Upper lobe of left lung (tissue), 6 donors: ENCODE results near the gene MYOCD. TPM values are rescaled to one million over a fixed set of nuclear protein-coding genes. Genes with fewer than 3 reads are reported as not detected.

ENCODE experiments used
- ATAC-seq, 2 donors: fragments of 200-7000 bp; cut with Tn5 transposase; one replicate each; pipeline ENCODE4 v1.9.1; 2022; ENCODE audit warnings: mild to moderate bottlenecking in 2 of 2, moderate library complexity in 2 of 2; ENCODE audit not compliant: low FRiP score in 2 of 2
- DNase-seq, 2 donors: peaks; one replicate each; pipeline ENCODE4 v3.0.0-alpha.2; 2019 to 2020
- H3K27ac ChIP-seq, 4 donors: fragments of 200-600 bp; sonication (generic); one replicate each; pipeline ENCODE4 v1.5.1; 2016 to 2019
- H3K27me3 ChIP-seq, 4 donors: fragments of 200-600 bp; sonication (generic); one replicate each; pipeline ENCODE4 v1.5.1; 2017 to 2019
- H3K36me3 ChIP-seq, 4 donors: fragments of 200-600 bp; sonication (generic); one replicate each; pipeline ENCODE4 v1.5.1; 2016 to 2019
- H3K4me1 ChIP-seq, 4 donors: fragments of 200-600 bp; sonication (generic); one replicate each; pipeline ENCODE4 v1.5.1; 2018 to 2019
- H3K4me3 ChIP-seq, 4 donors: fragments of 200-600 bp; sonication (generic); one replicate each; pipeline ENCODE4 v1.5.1; 2017 to 2019; ENCODE audit warnings: mild to moderate bottlenecking in 2 of 4, moderate library complexity in 1 of 4
- H3K9me3 ChIP-seq, 4 donors: fragments of 200-600 bp; sonication (generic); one replicate each; pipeline ENCODE4 v1.5.1; 2018 to 2019
- EP300 ChIP-seq, 4 donors: sonication (generic); formaldehyde crosslinking; IDR thresholded peaks; one replicate each; pipeline ENCODE4 v1.5.1; 2017; ENCODE audit warnings: antibody characterized with exemption in 4 of 4, control low read depth in 2 of 4
- POLR2A ChIP-seq, 4 donors: fragments of 450-650 bp; IDR thresholded peaks; one replicate each; pipeline ENCODE4 v1.5.1; 2016 to 2017; ENCODE audit warnings: antibody characterized with exemption in 4 of 4, mild to moderate bottlenecking in 2 of 4
- POLR2AphosphoS5 ChIP-seq, 2 donors: sonication (generic); formaldehyde crosslinking; IDR thresholded peaks; one replicate each; pipeline ENCODE4 v1.5.1; 2017; ENCODE audit warnings: antibody characterized with exemption in 2 of 2
- WGBS, 2 donors: methylation state at CpG; one replicate each; pipeline ENCODE4 v1.1.5; 2017 to 2018; 5-methylcytosine and 5-hydroxymethylcytosine counted together
- total RNA-seq, 6 donors: library from RNA; depleted of rRNA in 4 of 6; stranded (reverse); fragments of >200 nt in 4 of 6; gene quantifications; one replicate each; pipeline versions ENCODE4 v1.1.0 to v1.2.1, GENCODE V29; 2016 to 2021
- TF ChIP-seq, protein P1 (sequence below), 6 experiments: fragments of 450-650 bp in 4 of 6; fragments of 200-600 bp in 2 of 6; sonication (generic) in 2 of 6; IDR thresholded peaks; one replicate each; pipeline ENCODE4 v1.5.1; 2016 to 2019; ENCODE audit warnings: antibody characterized with exemption in 6 of 6
- donor health status: DM: no; HTN: no; CAD: no; lungs with moderate emphysema.
- donor health status: DM: no; HTN: yes; CAD: no; lungs with severe emphysema.

Gene MYOCD
- total RNA-seq, 6 donors from 2014 or later: 0.89 to 5.2 (median 1.6) TPM

DNA sequence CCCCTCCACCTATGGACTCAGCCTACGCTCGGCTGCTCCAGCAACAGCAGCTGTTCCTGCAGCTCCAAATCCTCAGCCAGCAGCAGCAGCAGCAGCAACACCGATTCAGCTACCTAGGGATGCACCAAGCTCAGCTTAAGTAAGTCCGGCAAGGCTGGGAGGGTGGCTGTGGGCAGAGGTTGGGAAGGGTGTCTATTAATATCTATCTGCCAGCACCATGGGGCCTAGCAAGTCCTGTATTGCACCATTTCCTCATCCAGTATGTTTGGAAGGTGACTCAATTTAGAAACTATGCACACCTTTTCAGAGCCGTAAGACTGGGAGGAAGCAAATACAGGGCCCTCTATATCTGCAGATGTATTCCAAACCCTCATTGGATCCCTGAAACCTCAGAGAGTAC, 78.6 kb downstream of the MYOCD start:
- Histone ChIP-seq H3K27me3 (no peaks in the 10 kb centered on the region), H3K27ac (no peak overlapping the region)
- WGBS, 2 donors: 74 to 76% methylated on average over 5 of the region's 5 CpGs

DNA sequence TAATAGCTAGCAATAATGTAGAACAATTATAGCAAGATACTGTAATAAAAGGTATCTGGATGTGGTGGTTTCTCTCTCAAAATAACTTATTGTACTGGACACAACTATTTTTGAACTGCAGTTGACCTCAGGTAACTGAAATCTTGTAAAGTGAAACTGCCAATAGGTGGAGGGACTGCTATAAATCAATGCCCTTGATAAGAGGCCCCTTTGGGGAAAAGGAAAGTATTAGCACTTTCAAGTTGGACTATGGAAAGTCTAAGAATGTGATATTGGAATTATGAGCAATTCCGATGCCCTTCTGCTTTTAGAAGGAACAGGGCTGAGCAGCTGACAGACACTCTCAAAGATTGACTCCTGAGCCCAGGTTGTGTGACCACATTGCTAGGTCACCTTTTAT, 79.1 kb downstream of the MYOCD start:
- Histone ChIP-seq H3K4me1 (peaks cover 0 to 20% (median 7%) of the 10 kb centered on the region in 4 donors), H3K27ac (no peak overlapping the region), H3K9me3 (no peaks in the 10 kb centered on the region), H3K36me3 (no peaks in the 10 kb centered on the region), H3K4me3 (no peak overlapping the region), H3K27me3 (no peaks in the 10 kb centered on the region)
- TF ChIP-seq POLR2A (IDR thresholded peaks at IDR 0.05): no peak
- TF ChIP-seq, protein P1, sequence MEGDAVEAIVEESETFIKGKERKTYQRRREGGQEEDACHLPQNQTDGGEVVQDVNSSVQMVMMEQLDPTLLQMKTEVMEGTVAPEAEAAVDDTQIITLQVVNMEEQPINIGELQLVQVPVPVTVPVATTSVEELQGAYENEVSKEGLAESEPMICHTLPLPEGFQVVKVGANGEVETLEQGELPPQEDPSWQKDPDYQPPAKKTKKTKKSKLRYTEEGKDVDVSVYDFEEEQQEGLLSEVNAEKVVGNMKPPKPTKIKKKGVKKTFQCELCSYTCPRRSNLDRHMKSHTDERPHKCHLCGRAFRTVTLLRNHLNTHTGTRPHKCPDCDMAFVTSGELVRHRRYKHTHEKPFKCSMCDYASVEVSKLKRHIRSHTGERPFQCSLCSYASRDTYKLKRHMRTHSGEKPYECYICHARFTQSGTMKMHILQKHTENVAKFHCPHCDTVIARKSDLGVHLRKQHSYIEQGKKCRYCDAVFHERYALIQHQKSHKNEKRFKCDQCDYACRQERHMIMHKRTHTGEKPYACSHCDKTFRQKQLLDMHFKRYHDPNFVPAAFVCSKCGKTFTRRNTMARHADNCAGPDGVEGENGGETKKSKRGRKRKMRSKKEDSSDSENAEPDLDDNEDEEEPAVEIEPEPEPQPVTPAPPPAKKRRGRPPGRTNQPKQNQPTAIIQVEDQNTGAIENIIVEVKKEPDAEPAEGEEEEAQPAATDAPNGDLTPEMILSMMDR (IDR thresholded peaks at IDR 0.05): no peak
- no peak for TF ChIP-seq POLR2AphosphoS5 (IDR thresholded peaks at IDR 0.05)
- no peak for TF ChIP-seq EP300 (IDR thresholded peaks at IDR 0.05)
- no peak for DNase-seq
- WGBS, 2 donors: 88 to 100% methylated on average over 1 of the region's 1 CpG
- ATAC-seq: no peak

More for the DNA sequence above, 78.6 kb downstream of the MYOCD start:
- no peak for ATAC-seq
- Histone ChIP-seq H3K36me3 (no peaks in the 10 kb centered on the region), H3K4me3 (no peak overlapping the region), H3K4me1 (peaks cover 0 to 20% (median 7%) of the 10 kb centered on the region in 4 donors), H3K9me3 (no peaks in the 10 kb centered on the region)
- TF ChIP-seq POLR2AphosphoS5 (IDR thresholded peaks at IDR 0.05) (no peak), EP300 (IDR thresholded peaks at IDR 0.05) (no peak), POLR2A (IDR thresholded peaks at IDR 0.05) (no peak)
- TF ChIP-seq, protein P1 (IDR thresholded peaks at IDR 0.05): no peak
- peak in 1 of 2 donors; percentile 47 for DNase-seq

DNA sequence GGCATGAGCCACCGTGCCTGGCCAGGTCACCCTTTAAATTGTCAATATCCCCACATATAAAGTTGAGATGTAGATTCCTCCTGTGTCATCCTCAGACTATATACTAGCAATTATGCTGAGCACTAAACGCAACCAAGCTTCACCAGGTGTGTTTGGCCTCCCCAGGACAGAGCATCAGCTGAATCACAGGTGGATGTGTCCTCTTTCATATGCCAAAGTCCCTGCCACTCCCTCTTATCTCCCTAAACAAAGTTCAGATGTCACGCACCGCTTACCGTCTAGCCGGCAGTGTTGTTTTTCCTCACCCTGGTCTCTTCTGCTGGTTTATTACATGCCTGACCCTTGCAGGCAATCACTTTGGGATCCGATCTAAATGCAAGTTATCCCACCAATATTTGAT, 79.8 kb downstream of the MYOCD start:
- no peaks in the 10 kb centered on the region for H3K27me3 ChIP-seq
- H3K4me1 ChIP-seq: peaks cover 0 to 20% (median 7%) of the 10 kb centered on the region in 4 donors
- TF ChIP-seq EP300 (IDR thresholded peaks at IDR 0.05) (no peak), POLR2AphosphoS5 (IDR thresholded peaks at IDR 0.05) (no peak), POLR2A (IDR thresholded peaks at IDR 0.05) (no peak)
- TF ChIP-seq, protein P1 (IDR thresholded peaks at IDR 0.05): no peak
- H3K27ac ChIP-seq: no peak overlapping the region
- 77 to 90% methylated on average over 7 of the region's 7 CpGs for WGBS, 2 donors
- H3K9me3 ChIP-seq: no peaks in the 10 kb centered on the region
- no peak overlapping the region for H3K4me3 ChIP-seq
- DNase-seq (no peak), ATAC-seq (no peak)
- H3K36me3 ChIP-seq: no peaks in the 10 kb centered on the region

DNA sequence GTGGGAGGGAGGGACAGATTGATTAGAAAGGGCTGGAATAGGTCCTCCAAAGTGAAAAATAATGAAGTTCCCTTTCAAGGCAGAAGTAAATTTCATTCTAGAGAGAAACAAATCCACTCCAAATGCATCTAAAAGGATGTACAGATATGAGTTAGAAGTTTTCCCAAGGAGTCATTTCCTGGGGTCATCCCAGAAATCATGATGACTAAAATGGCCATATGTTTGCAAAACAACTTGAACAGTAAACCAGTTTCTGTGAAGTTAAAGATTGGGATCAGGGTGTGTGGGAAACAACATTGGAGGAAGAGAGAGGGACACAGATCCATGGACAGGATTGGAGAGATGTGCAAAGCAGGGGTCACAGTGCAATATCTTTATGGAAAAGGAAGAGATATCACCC, 91.1 kb downstream of the MYOCD start:
- DNase-seq (no peak), ATAC-seq (no peak)
- Histone ChIP-seq H3K36me3 (no peaks in the 10 kb centered on the region), H3K4me1 (no peaks in the 10 kb centered on the region), H3K27me3 (no peaks in the 10 kb centered on the region), H3K27ac (no peak overlapping the region), H3K9me3 (no peaks in the 10 kb centered on the region), H3K4me3 (no peak overlapping the region)
- TF ChIP-seq EP300 (IDR thresholded peaks at IDR 0.05): no peak
- TF ChIP-seq, protein P1 (IDR thresholded peaks at IDR 0.05): no peak
- TF ChIP-seq POLR2A (IDR thresholded peaks at IDR 0.05): no peak
- TF ChIP-seq POLR2AphosphoS5 (IDR thresholded peaks at IDR 0.05): no peak

DNA sequence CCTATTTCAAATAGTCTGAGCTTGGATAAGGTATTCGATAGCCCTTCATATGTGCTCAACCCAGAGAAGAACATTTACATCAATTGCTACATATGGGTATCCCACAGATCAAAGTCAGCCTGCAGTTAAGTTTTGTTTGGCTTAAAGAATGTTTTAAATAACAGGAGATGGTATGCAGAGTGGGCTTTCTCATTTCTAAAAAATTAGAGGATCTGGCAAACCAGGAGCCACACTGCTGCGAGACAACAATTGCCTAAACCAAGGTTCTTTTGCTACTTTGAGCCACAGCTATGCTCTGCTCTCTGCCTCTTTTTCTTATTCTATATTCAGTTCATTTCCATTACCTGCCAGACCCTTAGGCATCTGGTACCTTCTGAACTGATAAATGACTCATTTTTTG, 93.4 kb downstream of the MYOCD start:
- ATAC-seq (no peak), DNase-seq (no peak)
- no peak overlapping the region for H3K27ac ChIP-seq
- TF ChIP-seq EP300 (IDR thresholded peaks at IDR 0.05) (no peak), POLR2AphosphoS5 (IDR thresholded peaks at IDR 0.05) (no peak), POLR2A (IDR thresholded peaks at IDR 0.05) (no peak)
- TF ChIP-seq, protein P1 (IDR thresholded peaks at IDR 0.05): no peak
- no peaks in the 10 kb centered on the region for H3K27me3 ChIP-seq
- no peak overlapping the region for H3K4me3 ChIP-seq
- no peaks in the 10 kb centered on the region for H3K9me3 ChIP-seq
- 63% methylated on average over 2 of the region's 2 CpGs for WGBS, 2 donors
- H3K4me1 ChIP-seq: no peaks in the 10 kb centered on the region
- no peaks in the 10 kb centered on the region for H3K36me3 ChIP-seq
